Neural crest cell (in vitro differentiated cells): ENCODE results near the gene PDCD2L. TPM values are rescaled to one million over a fixed set of nuclear protein-coding genes. Genes with fewer than 3 reads are reported as not detected.
"Not testable (repeated sequence)": the region's sequence is repeated elsewhere in the genome, so short reads cannot be mapped to it uniquely, and the experiment has no call there.

ENCODE experiments used
- DNase-seq: peaks from one replicate; pipeline ENCODE4 v3.0.0; 2021; ENCODE audit warnings: low read depth, mixed read lengths, low spot score
- H3K27ac Mint-ChIP-seq: one replicate; pipeline ENCODE4 v1.8.0; 2021; ENCODE audit warnings: mild to moderate bottlenecking, mixed read lengths; ENCODE audit not compliant: unreplicated experiment
- H3K27me3 Mint-ChIP-seq: 2 replicates; pipeline ENCODE4 v1.8.0; 2021; ENCODE audit warnings: low read depth, mild to moderate bottlenecking, mixed read lengths
- H3K36me3 Mint-ChIP-seq: 2 replicates; pipeline ENCODE4 v1.8.0; 2021; ENCODE audit warnings: low read depth, mild to moderate bottlenecking, mixed read lengths
- H3K4me1 Mint-ChIP-seq: 2 replicates; pipeline ENCODE4 v1.8.0; 2021; ENCODE audit warnings: mixed read lengths
- H3K4me3 Mint-ChIP-seq: one replicate; pipeline ENCODE4 v1.8.0; 2021; ENCODE audit warnings: mild to moderate bottlenecking, mixed read lengths
- H3K9me3 Mint-ChIP-seq: 2 replicates; pipeline ENCODE4 v1.8.0; 2021; ENCODE audit warnings: mixed read lengths
- total RNA-seq: library from RNA; stranded (reverse); gene quantifications from 2 replicates; pipeline ENCODE4 v1.2.1, GENCODE V29; 2021
- TF ChIP-seq, protein P1 (sequence below): fragments of 200-600 bp; sonication (generic); conservative IDR thresholded peaks from 2 replicates; pipeline ENCODE4 v1.5.0; 2021; ENCODE audit warnings: antibody characterized with exemption, mild to moderate bottlenecking

The PDCD2L gene
- total RNA-seq, 1 donor from 2014 or later, result 12.9 TPM

DNA sequence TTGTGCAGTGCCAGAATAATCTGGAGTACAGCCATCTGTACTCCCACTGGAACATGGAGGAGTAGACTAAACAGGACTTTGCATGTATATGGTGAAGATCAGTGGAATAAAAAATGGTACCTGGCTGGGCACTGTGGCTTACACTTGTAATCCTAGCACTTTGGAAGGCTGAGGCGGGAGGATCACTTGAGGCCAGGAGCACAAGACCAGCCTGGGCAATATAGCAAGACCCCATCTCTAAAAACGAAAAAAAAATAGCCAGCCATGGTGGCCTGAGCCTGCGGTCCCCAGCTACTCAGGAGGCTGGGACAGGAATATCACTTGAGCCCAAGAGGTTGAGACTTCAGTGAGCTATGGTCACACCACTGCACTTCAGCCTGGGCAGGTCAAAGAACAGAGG lies 44.0 kb downstream of the PDCD2L start:
- DNase-seq, result no peak
- H3K4me3 Mint-ChIP-seq, result no peak overlapping the region
- H3K27ac Mint-ChIP-seq, result no peak overlapping the region
- TF ChIP-seq, protein P1, sequence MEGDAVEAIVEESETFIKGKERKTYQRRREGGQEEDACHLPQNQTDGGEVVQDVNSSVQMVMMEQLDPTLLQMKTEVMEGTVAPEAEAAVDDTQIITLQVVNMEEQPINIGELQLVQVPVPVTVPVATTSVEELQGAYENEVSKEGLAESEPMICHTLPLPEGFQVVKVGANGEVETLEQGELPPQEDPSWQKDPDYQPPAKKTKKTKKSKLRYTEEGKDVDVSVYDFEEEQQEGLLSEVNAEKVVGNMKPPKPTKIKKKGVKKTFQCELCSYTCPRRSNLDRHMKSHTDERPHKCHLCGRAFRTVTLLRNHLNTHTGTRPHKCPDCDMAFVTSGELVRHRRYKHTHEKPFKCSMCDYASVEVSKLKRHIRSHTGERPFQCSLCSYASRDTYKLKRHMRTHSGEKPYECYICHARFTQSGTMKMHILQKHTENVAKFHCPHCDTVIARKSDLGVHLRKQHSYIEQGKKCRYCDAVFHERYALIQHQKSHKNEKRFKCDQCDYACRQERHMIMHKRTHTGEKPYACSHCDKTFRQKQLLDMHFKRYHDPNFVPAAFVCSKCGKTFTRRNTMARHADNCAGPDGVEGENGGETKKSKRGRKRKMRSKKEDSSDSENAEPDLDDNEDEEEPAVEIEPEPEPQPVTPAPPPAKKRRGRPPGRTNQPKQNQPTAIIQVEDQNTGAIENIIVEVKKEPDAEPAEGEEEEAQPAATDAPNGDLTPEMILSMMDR, result no peak
- no peaks in the 10 kb centered on the region for H3K4me1 Mint-ChIP-seq
- H3K36me3 Mint-ChIP-seq, result peaks cover 23% of the 10 kb centered on the region
- H3K9me3 Mint-ChIP-seq, result no peaks in the 10 kb centered on the region
- no peaks in the 10 kb centered on the region for H3K27me3 Mint-ChIP-seq

DNA sequence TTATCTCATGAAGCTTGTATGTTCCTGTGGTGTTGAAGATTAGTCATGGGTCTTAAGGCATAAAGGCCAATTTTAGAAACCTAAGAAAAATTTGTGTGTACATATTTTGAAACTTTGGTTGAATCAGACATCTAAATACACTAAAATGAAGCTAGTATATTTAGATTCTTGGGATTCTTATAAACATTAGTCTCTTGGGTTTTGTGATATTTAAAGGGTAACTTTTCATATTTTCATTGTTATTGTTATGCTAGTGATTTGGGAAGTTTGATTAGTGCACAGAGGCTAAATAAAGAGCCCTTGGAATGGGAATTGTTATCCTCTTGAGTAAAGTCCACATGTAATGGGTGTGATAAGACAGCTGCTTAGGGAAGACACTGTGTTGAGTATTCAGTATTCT lies 48.5 kb downstream of the PDCD2L start:
- Mint-ChIP-seq H3K4me3 (no peak overlapping the region), H3K27me3 (no peaks in the 10 kb centered on the region), H3K9me3 (no peaks in the 10 kb centered on the region), H3K27ac (no peak overlapping the region), H3K36me3 (peaks cover 20% of the 10 kb centered on the region), H3K4me1 (no peaks in the 10 kb centered on the region)
- DNase-seq, result no peak
- TF ChIP-seq, protein P1, result no peak

DNA sequence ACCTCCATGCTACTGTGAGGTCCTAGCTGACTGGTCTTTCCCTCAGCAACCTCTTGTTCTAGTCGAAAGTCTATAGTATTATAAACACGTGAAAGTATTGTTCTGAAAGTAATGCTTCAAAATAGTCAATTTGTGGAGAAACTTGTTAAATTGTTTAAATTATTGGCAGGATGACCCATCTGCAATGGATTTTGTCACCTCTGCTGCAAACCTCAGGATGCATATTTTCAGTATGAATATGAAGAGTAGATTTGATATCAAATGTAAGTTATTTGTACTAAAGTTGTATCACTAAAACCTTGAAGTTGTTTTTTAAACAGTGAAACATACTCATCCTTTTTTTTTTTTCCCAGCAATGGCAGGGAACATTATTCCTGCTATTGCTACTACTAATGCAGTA lies 49.9 kb downstream of the PDCD2L start:
- H3K9me3 Mint-ChIP-seq, result no peaks in the 10 kb centered on the region
- no peak overlapping the region for H3K27ac Mint-ChIP-seq
- TF ChIP-seq, protein P1, result no peak
- no peaks in the 10 kb centered on the region for H3K27me3 Mint-ChIP-seq
- no peaks in the 10 kb centered on the region for H3K4me1 Mint-ChIP-seq
- peaks cover 20% of the 10 kb centered on the region for H3K36me3 Mint-ChIP-seq
- no peak for DNase-seq
- no peak overlapping the region for H3K4me3 Mint-ChIP-seq

DNA sequence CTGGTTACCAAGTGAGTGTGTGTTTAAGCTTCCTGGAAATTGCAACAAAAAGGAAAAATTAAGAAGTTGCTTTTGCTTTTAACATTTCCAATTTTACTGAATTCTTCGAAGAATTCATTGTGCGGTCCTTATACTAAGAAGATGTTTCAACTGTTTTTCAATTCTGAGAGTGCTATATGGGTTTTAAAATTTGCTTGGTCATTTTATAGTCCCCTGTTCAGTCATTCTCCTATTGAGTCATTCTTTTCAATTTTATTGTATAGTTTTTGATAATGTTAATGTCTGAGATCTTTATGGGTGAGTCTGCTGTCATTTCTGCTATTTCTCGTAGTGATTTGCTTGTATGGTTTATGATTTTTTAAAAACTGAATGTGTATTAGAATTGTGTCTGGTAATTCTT lies 50.5 kb downstream of the PDCD2L start:
- TF ChIP-seq, protein P1, result no peak
- H3K4me1 Mint-ChIP-seq, result no peaks in the 10 kb centered on the region
- no peak overlapping the region for H3K4me3 Mint-ChIP-seq
- H3K27ac Mint-ChIP-seq, result no peak overlapping the region
- H3K27me3 Mint-ChIP-seq, result no peaks in the 10 kb centered on the region
- no peaks in the 10 kb centered on the region for H3K9me3 Mint-ChIP-seq
- no peak for DNase-seq
- H3K36me3 Mint-ChIP-seq, result peaks cover 22% of the 10 kb centered on the region

DNA sequence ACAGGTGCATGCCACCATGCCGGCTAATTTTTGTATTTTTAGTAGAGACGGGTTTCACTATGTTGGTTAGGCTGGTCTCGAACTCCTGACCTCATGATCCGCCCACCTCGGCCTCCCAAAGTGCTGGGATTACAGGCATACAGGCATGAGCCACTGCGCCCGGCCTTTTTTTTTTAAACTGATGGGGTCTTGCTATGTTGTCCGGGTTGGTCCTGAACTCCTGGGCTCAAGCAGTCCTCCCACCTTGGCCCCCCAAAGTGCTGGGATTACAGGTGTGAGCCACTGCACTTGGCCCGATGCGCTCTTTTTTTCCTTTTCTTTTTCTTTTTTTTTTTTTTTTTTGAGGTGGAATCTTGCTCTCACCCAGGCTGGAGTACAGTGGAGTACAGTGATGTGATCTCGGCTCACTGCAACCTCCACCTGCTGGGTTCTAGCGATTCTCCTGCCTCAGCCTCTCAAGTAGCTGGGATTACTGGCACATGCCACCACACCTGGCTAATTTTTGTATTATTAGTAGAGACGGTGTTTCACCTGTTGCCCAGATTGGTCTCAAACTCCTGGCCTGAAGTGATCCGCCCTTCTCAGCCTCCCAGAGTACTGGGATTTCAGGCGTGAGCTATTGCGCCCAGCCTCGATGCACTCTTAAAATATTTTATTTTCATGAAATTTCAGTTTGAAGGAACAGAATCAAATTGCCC lies 51.7 kb downstream of the PDCD2L start:
- not testable (repeated sequence) for H3K27me3 Mint-ChIP-seq, H3K4me1 Mint-ChIP-seq, H3K4me3 Mint-ChIP-seq, H3K9me3 Mint-ChIP-seq, DNase-seq, H3K27ac Mint-ChIP-seq
- peaks cover 23% of the 10 kb centered on the region for H3K36me3 Mint-ChIP-seq

DNA sequence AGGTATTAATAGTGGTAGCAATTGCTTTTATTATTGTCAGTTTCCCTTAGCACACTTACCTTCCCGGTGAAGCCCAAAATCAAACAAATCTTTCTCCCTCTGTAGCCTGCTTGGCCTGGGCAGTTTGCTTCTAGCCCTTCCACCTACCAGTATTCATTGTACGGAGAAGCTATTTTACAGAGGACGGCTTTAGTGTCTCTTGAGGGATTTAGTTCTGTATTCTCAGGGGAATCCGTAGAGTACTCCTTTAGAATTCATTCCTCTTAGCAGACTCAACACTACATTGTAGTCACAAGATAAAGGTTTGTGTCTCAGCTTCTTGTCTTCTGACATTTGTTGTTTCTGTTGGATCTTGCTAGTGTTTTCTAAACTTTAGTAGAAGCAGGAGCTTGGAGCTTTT lies 53.2 kb downstream of the PDCD2L start:
- TF ChIP-seq, protein P1, result no peak
- no peaks in the 10 kb centered on the region for H3K27me3 Mint-ChIP-seq
- DNase-seq, result no peak
- no peak overlapping the region for H3K4me3 Mint-ChIP-seq
- H3K36me3 Mint-ChIP-seq, result peaks cover 28% of the 10 kb centered on the region
- H3K9me3 Mint-ChIP-seq, result no peaks in the 10 kb centered on the region
- H3K27ac Mint-ChIP-seq, result no peak overlapping the region
- H3K4me1 Mint-ChIP-seq, result no peaks in the 10 kb centered on the region
